Astrocyte of the spinal cord (primary cell): ENCODE data around the gene TXNRD1.
A peak's percentile ranks its signal among the peaks of the same experiment; 100 is the strongest.

Experiments
- DNase-seq: peaks from one replicate; pipeline ENCODE4 v3.0.0; 2011; ENCODE audit warnings: low read depth, low spot score
- H3K4me3 ChIP-seq: 2 replicates; pipeline ENCODE4 v1.5.1; 2011; ENCODE audit warnings: low read depth, mild to moderate bottlenecking, low read length, moderate library complexity
- CTCF ChIP-seq: IDR thresholded peaks from 2 replicates; pipeline ENCODE4 v1.5.1; 2012; ENCODE audit warnings: low read depth, mild to moderate bottlenecking, low read length, inconsistent platforms
- in situ Hi-C: cut with HindIII; loops from 2 replicates; pipeline ENCODE4 v1.10.0; 2017; ENCODE audit warnings: low sequenced_read_pairs

Gene TXNRD1

GRCh38 chr12:104340177-104340576 lies 124.6 kb downstream of the TXNRD1 start:
- TF ChIP-seq CTCF, result no peak
- DNase-seq, result peak; percentile 58
- H3K4me3 ChIP-seq, result no peak overlapping the region
- in situ Hi-C loops, result no loop called here

- TF ChIP-seq CTCF, result no peak
- no peak for DNase-seq
- H3K4me3 ChIP-seq, result no peak overlapping the region
- in situ Hi-C loops, result no loop called here
Measured at GRCh38 chr12:104340925-104341611, 125.5 kb downstream of the TXNRD1 start.

- TF ChIP-seq CTCF, result no peak
- no peak for DNase-seq
- H3K4me3 ChIP-seq, result no peak overlapping the region
- in situ Hi-C loops, result no loop called here
Measured at GRCh38 chr12:104342147-104342546, 126.6 kb downstream of the TXNRD1 start.

GRCh38 chr12:104342635-104343249 lies 127.2 kb downstream of the TXNRD1 start:
- no peak for TF ChIP-seq CTCF
- H3K4me3 ChIP-seq, result no peak overlapping the region
- no peak for DNase-seq
- in situ Hi-C loops, result no loop called here

GRCh38 chr12:104344682-104345081 lies 129.1 kb downstream of the TXNRD1 start:
- TF ChIP-seq CTCF, result no peak
- in situ Hi-C loops, result no loop called here
- H3K4me3 ChIP-seq, result no peak overlapping the region
- no peak for DNase-seq

GRCh38 chr12:104345234-104346066 lies 129.9 kb downstream of the TXNRD1 start:
- in situ Hi-C loops, result no loop called here
- no peak for TF ChIP-seq CTCF

More at GRCh38 chr12:104345234-104346066, 129.9 kb downstream of the TXNRD1 start:
- DNase-seq, result no peak
- H3K4me3 ChIP-seq, result no peak overlapping the region
